Spleen (tissue), 11 donors: ENCODE data around the gene CGNL1. TPM values are rescaled to one million over a fixed set of nuclear protein-coding genes. Genes with fewer than 3 reads are reported as not detected.

Experiments used
- DNase-seq: peaks from one replicate; pipeline ENCODE4 v3.0.0-alpha.2; 2020
- H3K27ac ChIP-seq, 8 donors: fragments of 200-600 bp; sonication (generic) in 7 of 8; 1 replicate in 4 of 8; 2 replicates in 4 of 8; pipeline versions ENCODE4 v1.5.0 to v1.8.0; 2016 to 2021; ENCODE audit warnings: inconsistent platforms in 4 of 8, mild to moderate bottlenecking in 4 of 8, moderate library complexity in 1 of 8
- H3K27me3 ChIP-seq, 7 donors: fragments of 200-600 bp; sonication (generic) in 6 of 7; replicated peaks in 1 of 7; 1 replicate in 4 of 7; 2 replicates in 3 of 7; pipeline versions ENCODE4 v1.5.0 to v1.8.0; 2016 to 2021; ENCODE audit warnings: inconsistent platforms in 3 of 7, mild to moderate bottlenecking in 1 of 7
- H3K36me3 ChIP-seq, 6 donors: fragments of 200-600 bp; sonication (generic) in 5 of 6; 1 replicate in 4 of 6; 2 replicates in 2 of 6; pipeline versions ENCODE4 v1.5.0 to v1.8.0; 2016 to 2021; ENCODE audit warnings: inconsistent platforms in 2 of 6
- H3K4me1 ChIP-seq, 6 donors: fragments of 200-600 bp; sonication (generic) in 5 of 6; 1 replicate in 3 of 6; 2 replicates in 3 of 6; pipeline versions ENCODE4 v1.5.0 to v1.8.0; 2016 to 2021; ENCODE audit warnings: inconsistent platforms in 3 of 6
- H3K4me3 ChIP-seq, 8 donors: fragments of 200-600 bp; sonication (generic) in 7 of 8; 1 replicate in 4 of 8; 2 replicates in 4 of 8; pipeline versions ENCODE4 v1.5.0 to v1.8.0; 2016 to 2021; ENCODE audit warnings: inconsistent platforms in 4 of 8, mild to moderate bottlenecking in 4 of 8, moderate library complexity in 2 of 8
- H3K9me3 ChIP-seq, 8 donors: fragments of 200-600 bp; sonication (generic) in 7 of 8; 1 replicate in 4 of 8; 2 replicates in 4 of 8; pipeline versions ENCODE4 v1.5.0 to v1.8.0; 2016 to 2021; ENCODE audit warnings: inconsistent platforms in 4 of 8
- CTCF ChIP-seq, 11 experiments: fragments of 200-600 bp in 7 of 11; fragments of 450-650 bp in 4 of 11; sonication (generic) in 4 of 11; IDR thresholded peaks in 8 of 11; conservative IDR thresholded peaks in 3 of 11; 1 replicate in 7 of 11; 2 replicates in 4 of 11; pipeline versions ENCODE4 v1.4.0 to v1.8.0; 2016 to 2021; ENCODE audit warnings: antibody characterized with exemption in 11 of 11, inconsistent platforms in 4 of 11, mild to moderate bottlenecking in 1 of 11
- POLR2A ChIP-seq, 3 donors: fragments of 450-650 bp; IDR thresholded peaks; one replicate each; pipeline ENCODE4 v1.5.1; 2017; ENCODE audit warnings: antibody characterized with exemption in 3 of 3, mild to moderate bottlenecking in 1 of 3
- POLR2AphosphoS5 ChIP-seq, 3 donors: sonication (generic); formaldehyde crosslinking; IDR thresholded peaks; one replicate each; pipeline ENCODE4 v1.5.1; 2017; ENCODE audit warnings: antibody characterized with exemption in 3 of 3
- WGBS, 5 donors: extraction: QIAGEN DNeasy Blood & Tissue Kit in 3 of 5; methylation state at CpG; one replicate each; pipeline versions ENCODE4 v1.1.5 to v1.1.7; 2013 to 2018; 5-methylcytosine and 5-hydroxymethylcytosine counted together
- intact Hi-C: fragments of 100-400 bp; cut with DNase I; formaldehyde crosslinking; loops from one replicate; pipeline ENCODE4 v1.15.0; 2023; ENCODE audit warnings: low total_unique reads
- polyA plus RNA-seq, 3 donors: library from polyadenylated mRNA; stranded (reverse); fragments of 200-250 nt; gene quantifications; one replicate each; pipeline ENCODE4 v1.2.1, GENCODE V29; 2013
- total RNA-seq, 7 donors: library from RNA; depleted of rRNA in 3 of 7; stranded (reverse); fragments of >200 nt in 3 of 7; fragmentation: NEBNext Ultra II Directional in 4 of 7; extraction: Animal tissue kit (Norgen Biotek cat#: 25700) in 4 of 7; gene quantifications; one replicate each; pipeline versions ENCODE4 v1.1.0 to v1.2.1, GENCODE V29; 2016 to 2021
- donor health status: healthy with polysubstance abuse.
- donor health status: DM: no; HTN: no; CAD: no; lungs with moderate emphysema.
- donor health status: DM: no; HTN: no; CAD: no.
- donor health status: Bipolar disorder and iron deficiency.
- donor health status: healthy.
- donor health status: DM: no; HTN: no; CAD: no.
- donor health status: DM: yes; HTN: yes; CAD: no.

Gene CGNL1
- total and polyA plus RNA-seq, 10 donors = 0.07 to 0.73 (median 0.36) TPM

- H3K27ac ChIP-seq = no peak overlapping the region
- DNase-seq = no peak
- no peaks in the 10 kb centered on the region for H3K36me3 ChIP-seq
- no peak overlapping the region for H3K4me3 ChIP-seq
- no peaks in the 10 kb centered on the region for H3K9me3 ChIP-seq
- H3K4me1 ChIP-seq = peaks cover 0 to under 1% (median 0%) of the 10 kb centered on the region in 6 donors
- H3K27me3 ChIP-seq = no peaks in the 10 kb centered on the region
- intact Hi-C loops = no loop called here
- 66 to 81% (median 76%) methylated on average over 10 of the region's 10 CpGs for WGBS, 5 donors
- no peak for TF ChIP-seq POLR2AphosphoS5 (IDR thresholded peaks at IDR 0.05)
- TF ChIP-seq CTCF (IDR thresholded peaks at IDR 0.05 in 8 of 11, conservative IDR thresholded peaks at IDR 0.05 in 3 of 11) = no peak
These were observed 124.0 kb downstream of the CGNL1 start for GRCh38 chr15:57500256-57500655.

- no peak overlapping the region for H3K4me3 ChIP-seq
- no peaks in the 10 kb centered on the region for H3K4me1 ChIP-seq
- intact Hi-C loops = no loop called here
- no peak for TF ChIP-seq POLR2A (IDR thresholded peaks at IDR 0.05)
- no peak for TF ChIP-seq POLR2AphosphoS5 (IDR thresholded peaks at IDR 0.05)
- TF ChIP-seq CTCF (IDR thresholded peaks at IDR 0.05 in 8 of 11, conservative IDR thresholded peaks at IDR 0.05 in 3 of 11) = no peak
- no peaks in the 10 kb centered on the region for H3K36me3 ChIP-seq
- H3K27ac ChIP-seq = no peak overlapping the region
- H3K27me3 ChIP-seq = no peaks in the 10 kb centered on the region
- 79 to 93% (median 90%) methylated on average over 6 of the region's 6 CpGs for WGBS, 5 donors
- no peaks in the 10 kb centered on the region for H3K9me3 ChIP-seq
- no peak for DNase-seq
These were observed 124.8 kb downstream of the CGNL1 start for GRCh38 chr15:57500979-57501576.

- Histone ChIP-seq H3K36me3 (no peaks in the 10 kb centered on the region), H3K9me3 (no peaks in the 10 kb centered on the region), H3K4me3 (no peak overlapping the region), H3K27me3 (no peaks in the 10 kb centered on the region), H3K27ac (no peak overlapping the region), H3K4me1 (no peaks in the 10 kb centered on the region)
- DNase-seq = no peak
- intact Hi-C loops = no loop called here
- WGBS, 5 donors = 28 to 61% (median 52%) methylated on average over 2 of the region's 2 CpGs
- no peak for TF ChIP-seq CTCF (IDR thresholded peaks at IDR 0.05 in 8 of 11, conservative IDR thresholded peaks at IDR 0.05 in 3 of 11)
- no peak for TF ChIP-seq POLR2AphosphoS5 (IDR thresholded peaks at IDR 0.05)
- TF ChIP-seq POLR2A (IDR thresholded peaks at IDR 0.05) = no peak
These were observed 125.8 kb downstream of the CGNL1 start for GRCh38 chr15:57502116-57502515.

- Histone ChIP-seq H3K36me3 (no peaks in the 10 kb centered on the region), H3K4me1 (no peaks in the 10 kb centered on the region), H3K27me3 (no peaks in the 10 kb centered on the region), H3K9me3 (no peaks in the 10 kb centered on the region), H3K27ac (no peak overlapping the region), H3K4me3 (no peak overlapping the region)
- 87 to 97% (median 94%) methylated on average over 5 to 6 of the region's 6 CpGs for WGBS, 5 donors
- intact Hi-C loops = no loop called here
- TF ChIP-seq POLR2A (IDR thresholded peaks at IDR 0.05) = no peak
- no peak for TF ChIP-seq CTCF (IDR thresholded peaks at IDR 0.05 in 8 of 11, conservative IDR thresholded peaks at IDR 0.05 in 3 of 11)
- DNase-seq = no peak
These were observed 126.9 kb downstream of the CGNL1 start for GRCh38 chr15:57503051-57503702.
